Inflammatory macrophage treated with lipopolysaccharide for 4 hours (primary cell): ENCODE results near the gene SLC6A16.

Experiments used
- DNase-seq: peaks from one replicate; pipeline ENCODE4 v3.0.0-alpha.2; 2020

The SLC6A16 gene

GRCh38 chr19:49264258-49264657 lies 60.7 kb downstream of the SLC6A16 start:
- DNase-seq = no peak

- DNase-seq = no peak
Observed at GRCh38 chr19:49261602-49262001, 63.4 kb downstream of the SLC6A16 start.

GRCh38 chr19:49256691-49257090 lies 68.3 kb downstream of the SLC6A16 start:
- DNase-seq = no peak

GRCh38 chr19:49255674-49256073 lies 69.3 kb downstream of the SLC6A16 start:
- no peak for DNase-seq

GRCh38 chr19:49249933-49250332 lies 75.1 kb downstream of the SLC6A16 start:
- no peak for DNase-seq

- DNase-seq = peak; percentile 96
Observed at GRCh38 chr19:49247676-49248075, 77.3 kb downstream of the SLC6A16 start.

- DNase-seq = no peak
Observed at GRCh38 chr19:49244256-49244655, 80.7 kb downstream of the SLC6A16 start.

- no peak for DNase-seq
Observed at GRCh38 chr19:49243726-49244125, 81.3 kb downstream of the SLC6A16 start.

GRCh38 chr19:49243129-49243528 lies 81.9 kb downstream of the SLC6A16 start:
- no peak for DNase-seq

- no peak for DNase-seq
Observed at GRCh38 chr19:49241769-49242168, 83.2 kb downstream of the SLC6A16 start.
